Measurements from ENCODE around the gene FOXL3. TPM values are rescaled to one million over a fixed set of nuclear protein-coding genes. Genes with fewer than 3 reads are reported as not detected.
A peak's percentile ranks its signal among the peaks of the same experiment; 100 is the strongest.

The FOXL3 gene
- total RNA-seq, 1 experiment from 2014 or later: not detected

DNA sequence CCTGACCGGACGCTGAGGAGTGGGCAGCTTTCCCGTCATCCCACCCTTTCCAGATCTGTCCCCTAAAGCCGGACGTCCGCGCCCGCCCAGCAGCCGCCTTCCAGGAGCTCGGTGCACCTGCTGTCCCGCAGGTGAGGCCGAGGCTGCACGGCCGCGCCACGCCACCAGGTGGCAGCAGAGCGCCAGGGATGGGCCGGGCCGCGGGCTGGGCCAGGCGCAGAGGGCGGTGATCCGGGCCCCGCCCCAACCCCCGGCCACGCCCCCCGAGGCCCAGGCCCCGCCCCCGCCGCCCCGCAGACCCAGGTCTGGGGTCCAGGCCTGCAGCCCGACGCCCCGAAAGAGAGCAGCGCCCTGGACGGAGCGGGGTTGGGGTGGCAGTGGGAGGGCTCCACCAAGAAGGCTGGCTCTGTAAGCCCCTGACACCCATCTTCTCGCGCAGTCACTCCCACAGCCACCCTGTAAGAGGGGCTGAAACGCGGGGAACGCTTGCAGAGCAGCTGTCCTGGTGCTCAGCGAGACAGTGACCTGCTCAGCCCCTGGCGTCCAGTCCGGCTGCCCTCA is 32.2 kb downstream of the FOXL3 start:
- intact Hi-C loops (cut with micrococcal nuclease; ENCODE audit: unreplicated experiment) (loop anchor here (10.0 kb wide), 1 partner anchor 453 kb away; no protein-coding TSS in a partner anchor), in situ Hi-C loops (cut with HindIII; ENCODE audit: low pct_unique_long_range_greater_than_20kb, low sequenced_read_pairs) (no loop called here)
- ChIA-PET CTCF (interaction anchor here (0.7 to 1.4 kb wide), 5 partner anchors 314 to 409 kb away, joined by 3 to 5 read pairs (median 3); no protein-coding TSS in a partner anchor), POLR2A (no interaction called here)
- no peak overlapping the region for H3K27ac ChIP-seq (ENCODE audit: low read length)
- ATAC-seq: peak; percentile 95
- no peak for DNase-seq (ENCODE audit: low read depth, low spot score)
- H3K9me3 ChIP-seq (ENCODE audit: control insufficient read depth, insufficient read depth, low read depth, low read length): no peaks in the 10 kb centered on the region
- no peaks in the 10 kb centered on the region for H3K36me3 ChIP-seq (ENCODE audit: control insufficient read depth, insufficient read depth, low read length)
- BruUV-seq (replicated peaks): no TSS peak
- peaks cover 14% of the 10 kb centered on the region for H3K27me3 ChIP-seq (ENCODE audit: control insufficient read depth, insufficient read depth, low read length)
- peak overlapping the region in 1 of 2 experiments; percentile 33; a peak in 2 of 4 replicates for H3K4me3 ChIP-seq (ENCODE audit: low read depth in 2 of 2, low read length in 2 of 2)
- peaks cover 7% of the 10 kb centered on the region for H3K4me1 ChIP-seq (ENCODE audit: control insufficient read depth, insufficient read depth, low read length)
- TF ChIP-seq POLR2AphosphoS5 (IDR thresholded peaks at IDR 0.05; ENCODE audit: low read depth, low read length) (no peak), TCF7L2 (IDR thresholded peaks at IDR 0.05; ENCODE audit: low read depth, low read length) (no peak), SIN3A (IDR thresholded peaks at IDR 0.05; ENCODE audit: borderline replicate concordance, insufficient read depth, low read depth, low read length) (no peak)
- TF ChIP-seq, protein P1, sequence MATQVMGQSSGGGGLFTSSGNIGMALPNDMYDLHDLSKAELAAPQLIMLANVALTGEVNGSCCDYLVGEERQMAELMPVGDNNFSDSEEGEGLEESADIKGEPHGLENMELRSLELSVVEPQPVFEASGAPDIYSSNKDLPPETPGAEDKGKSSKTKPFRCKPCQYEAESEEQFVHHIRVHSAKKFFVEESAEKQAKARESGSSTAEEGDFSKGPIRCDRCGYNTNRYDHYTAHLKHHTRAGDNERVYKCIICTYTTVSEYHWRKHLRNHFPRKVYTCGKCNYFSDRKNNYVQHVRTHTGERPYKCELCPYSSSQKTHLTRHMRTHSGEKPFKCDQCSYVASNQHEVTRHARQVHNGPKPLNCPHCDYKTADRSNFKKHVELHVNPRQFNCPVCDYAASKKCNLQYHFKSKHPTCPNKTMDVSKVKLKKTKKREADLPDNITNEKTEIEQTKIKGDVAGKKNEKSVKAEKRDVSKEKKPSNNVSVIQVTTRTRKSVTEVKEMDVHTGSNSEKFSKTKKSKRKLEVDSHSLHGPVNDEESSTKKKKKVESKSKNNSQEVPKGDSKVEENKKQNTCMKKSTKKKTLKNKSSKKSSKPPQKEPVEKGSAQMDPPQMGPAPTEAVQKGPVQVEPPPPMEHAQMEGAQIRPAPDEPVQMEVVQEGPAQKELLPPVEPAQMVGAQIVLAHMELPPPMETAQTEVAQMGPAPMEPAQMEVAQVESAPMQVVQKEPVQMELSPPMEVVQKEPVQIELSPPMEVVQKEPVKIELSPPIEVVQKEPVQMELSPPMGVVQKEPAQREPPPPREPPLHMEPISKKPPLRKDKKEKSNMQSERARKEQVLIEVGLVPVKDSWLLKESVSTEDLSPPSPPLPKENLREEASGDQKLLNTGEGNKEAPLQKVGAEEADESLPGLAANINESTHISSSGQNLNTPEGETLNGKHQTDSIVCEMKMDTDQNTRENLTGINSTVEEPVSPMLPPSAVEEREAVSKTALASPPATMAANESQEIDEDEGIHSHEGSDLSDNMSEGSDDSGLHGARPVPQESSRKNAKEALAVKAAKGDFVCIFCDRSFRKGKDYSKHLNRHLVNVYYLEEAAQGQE (IDR thresholded peaks at IDR 0.05; ENCODE audit: insufficient read depth in 1 of 2, low read depth in 2 of 2, low read length in 1 of 2): 0 out of 4 replicates have a peak, but pooled peaks of 1 of the 2 experiments have one; percentile 36
- TF ChIP-seq, protein P2, sequence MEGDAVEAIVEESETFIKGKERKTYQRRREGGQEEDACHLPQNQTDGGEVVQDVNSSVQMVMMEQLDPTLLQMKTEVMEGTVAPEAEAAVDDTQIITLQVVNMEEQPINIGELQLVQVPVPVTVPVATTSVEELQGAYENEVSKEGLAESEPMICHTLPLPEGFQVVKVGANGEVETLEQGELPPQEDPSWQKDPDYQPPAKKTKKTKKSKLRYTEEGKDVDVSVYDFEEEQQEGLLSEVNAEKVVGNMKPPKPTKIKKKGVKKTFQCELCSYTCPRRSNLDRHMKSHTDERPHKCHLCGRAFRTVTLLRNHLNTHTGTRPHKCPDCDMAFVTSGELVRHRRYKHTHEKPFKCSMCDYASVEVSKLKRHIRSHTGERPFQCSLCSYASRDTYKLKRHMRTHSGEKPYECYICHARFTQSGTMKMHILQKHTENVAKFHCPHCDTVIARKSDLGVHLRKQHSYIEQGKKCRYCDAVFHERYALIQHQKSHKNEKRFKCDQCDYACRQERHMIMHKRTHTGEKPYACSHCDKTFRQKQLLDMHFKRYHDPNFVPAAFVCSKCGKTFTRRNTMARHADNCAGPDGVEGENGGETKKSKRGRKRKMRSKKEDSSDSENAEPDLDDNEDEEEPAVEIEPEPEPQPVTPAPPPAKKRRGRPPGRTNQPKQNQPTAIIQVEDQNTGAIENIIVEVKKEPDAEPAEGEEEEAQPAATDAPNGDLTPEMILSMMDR (IDR thresholded peaks at IDR 0.05): peak; percentile 98

DNA sequence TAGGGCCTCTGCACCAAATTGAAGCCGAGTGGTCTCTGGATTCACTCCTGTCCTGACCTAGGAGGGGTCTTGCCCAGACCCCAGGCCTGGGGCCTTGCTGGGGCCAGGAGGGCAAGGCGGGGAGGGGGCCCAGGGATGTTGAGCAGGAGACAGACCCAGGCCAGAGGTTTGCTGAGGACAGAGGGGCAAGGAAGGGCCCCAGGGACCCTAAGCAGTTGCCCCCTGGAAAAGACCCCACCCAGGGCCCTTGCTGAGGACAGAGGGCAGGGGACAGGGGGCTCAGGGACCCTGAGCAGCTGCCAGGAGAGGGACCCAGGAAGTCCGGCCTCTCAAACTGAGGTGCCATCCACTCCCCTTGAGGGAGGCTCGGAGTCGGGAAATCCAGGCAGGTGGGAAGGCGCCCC is 32.7 kb downstream of the FOXL3 start:
- H3K4me1 ChIP-seq (ENCODE audit: control insufficient read depth, insufficient read depth, low read length): peaks cover 7% of the 10 kb centered on the region
- no peaks in the 10 kb centered on the region for H3K36me3 ChIP-seq (ENCODE audit: control insufficient read depth, insufficient read depth, low read length)
- in situ Hi-C loops (cut with HindIII; ENCODE audit: low pct_unique_long_range_greater_than_20kb, low sequenced_read_pairs) (no loop called here), intact Hi-C loops (cut with micrococcal nuclease; ENCODE audit: unreplicated experiment) (loop anchor here (10.0 kb wide), 1 partner anchor 452 kb away; no protein-coding TSS in a partner anchor)
- no peak overlapping the region; a peak in 1 of 4 replicates for H3K4me3 ChIP-seq (ENCODE audit: low read depth in 2 of 2, low read length in 2 of 2)
- DNase-seq (ENCODE audit: low read depth, low spot score) (no peak), ATAC-seq (no peak)
- H3K27ac ChIP-seq (ENCODE audit: low read length): no peak overlapping the region
- no TSS peak for BruUV-seq (replicated peaks)
- H3K9me3 ChIP-seq (ENCODE audit: control insufficient read depth, insufficient read depth, low read depth, low read length): no peaks in the 10 kb centered on the region
- no peak for TF ChIP-seq POLR2AphosphoS5 (IDR thresholded peaks at IDR 0.05; ENCODE audit: low read depth, low read length)
- TF ChIP-seq, protein P1 (IDR thresholded peaks at IDR 0.05; ENCODE audit: insufficient read depth in 1 of 2, low read depth in 2 of 2, low read length in 1 of 2): no peak
- CTCF ChIA-PET: interaction anchor here (1.0 to 1.4 kb wide), 2 partner anchors 313 to 327 kb away, joined by 3 to 5 read pairs; no protein-coding TSS in a partner anchor
- POLR2A ChIA-PET: no interaction called here
- H3K27me3 ChIP-seq (ENCODE audit: control insufficient read depth, insufficient read depth, low read length): peaks cover 12% of the 10 kb centered on the region

Data from Panc1 (cell line).